A673 (cell line): ENCODE measurements around the gene TIRAP.

Experiments used
- EZH2 ChIP-seq: fragments of 200-600 bp; sonication (generic); IDR thresholded peaks from 2 replicates; pipeline ENCODE4 v1.6.1; 2017; ENCODE audit warnings: borderline replicate concordance, low read depth, mild to moderate bottlenecking, mixed read lengths, antibody characterized with exemption, low read length; ENCODE audit not compliant: poor library complexity, severe bottlenecking
- TF ChIP-seq, protein P1 (sequence below): fragments of 300-800, 200-600 bp; sonication (generic); conservative IDR thresholded peaks from 2 replicates; pipeline ENCODE4 v1.5.1; 2017; ENCODE audit warnings: low read depth, mild to moderate bottlenecking, antibody characterized with exemption, low read length, moderate library complexity, mixed read lengths

DNA sequence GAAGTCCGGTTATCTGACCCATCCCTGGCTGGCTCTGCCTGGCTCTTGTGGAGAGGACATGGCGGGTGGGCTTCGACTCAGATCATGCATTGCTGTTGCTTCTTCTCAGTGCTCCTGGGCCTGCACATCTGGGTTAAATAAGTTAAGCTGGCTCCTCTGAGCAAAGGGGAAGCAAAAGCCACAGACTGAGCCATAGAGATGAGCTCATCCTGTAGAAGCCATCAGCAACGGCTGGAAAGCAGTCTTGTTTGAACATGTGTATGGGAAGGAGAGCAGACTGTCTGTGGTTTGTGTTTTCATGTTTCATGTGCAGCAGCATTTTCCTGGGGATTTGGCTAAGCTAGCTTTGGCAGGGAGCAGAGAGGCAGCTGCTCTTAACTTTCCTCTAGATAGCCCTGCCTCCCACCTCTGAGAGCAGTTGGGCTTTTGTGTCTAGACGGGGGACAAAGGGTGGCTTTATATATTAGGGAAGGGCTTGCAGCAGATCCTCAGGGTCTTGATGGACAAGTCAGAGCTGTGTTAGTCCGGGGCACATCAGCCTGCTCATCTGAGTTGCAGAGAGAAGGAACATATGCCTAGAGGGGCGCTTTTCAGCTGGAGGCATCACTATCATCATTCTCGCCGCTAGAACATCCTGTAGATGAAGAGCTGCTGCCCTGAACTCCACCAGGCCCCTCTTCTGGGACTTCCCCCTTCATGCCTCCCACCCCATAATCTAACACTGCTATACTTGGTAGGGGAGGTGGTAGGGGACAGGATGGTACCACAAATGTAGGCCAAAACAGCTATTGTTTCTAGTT lies 35.9 kb downstream of the TIRAP start:
- TF ChIP-seq, protein P1, sequence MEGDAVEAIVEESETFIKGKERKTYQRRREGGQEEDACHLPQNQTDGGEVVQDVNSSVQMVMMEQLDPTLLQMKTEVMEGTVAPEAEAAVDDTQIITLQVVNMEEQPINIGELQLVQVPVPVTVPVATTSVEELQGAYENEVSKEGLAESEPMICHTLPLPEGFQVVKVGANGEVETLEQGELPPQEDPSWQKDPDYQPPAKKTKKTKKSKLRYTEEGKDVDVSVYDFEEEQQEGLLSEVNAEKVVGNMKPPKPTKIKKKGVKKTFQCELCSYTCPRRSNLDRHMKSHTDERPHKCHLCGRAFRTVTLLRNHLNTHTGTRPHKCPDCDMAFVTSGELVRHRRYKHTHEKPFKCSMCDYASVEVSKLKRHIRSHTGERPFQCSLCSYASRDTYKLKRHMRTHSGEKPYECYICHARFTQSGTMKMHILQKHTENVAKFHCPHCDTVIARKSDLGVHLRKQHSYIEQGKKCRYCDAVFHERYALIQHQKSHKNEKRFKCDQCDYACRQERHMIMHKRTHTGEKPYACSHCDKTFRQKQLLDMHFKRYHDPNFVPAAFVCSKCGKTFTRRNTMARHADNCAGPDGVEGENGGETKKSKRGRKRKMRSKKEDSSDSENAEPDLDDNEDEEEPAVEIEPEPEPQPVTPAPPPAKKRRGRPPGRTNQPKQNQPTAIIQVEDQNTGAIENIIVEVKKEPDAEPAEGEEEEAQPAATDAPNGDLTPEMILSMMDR: no peak
- no peak for TF ChIP-seq EZH2
